Keratinocyte (primary cell): ENCODE results near the gene NOD1.

Experiments
- CTCF ChIP-seq, 3 experiments: IDR thresholded peaks in 1 of 3; conservative IDR thresholded peaks in 1 of 3; optimal IDR thresholded peaks in 1 of 3; 2 replicates in 2 of 3; 3 replicates in 1 of 3; pipeline versions ENCODE3 to v1.5.1; 2011; ENCODE audit warnings: low read length in 3 of 3, mild to moderate bottlenecking in 3 of 3, moderate library complexity in 2 of 3, control low read depth in 1 of 3, inconsistent platforms in 1 of 3; ENCODE audit not compliant: insufficient read depth in 2 of 3; ENCODE audit errors: extremely low read depth in 1 of 3
- EZH2 ChIP-seq: IDR thresholded peaks from one replicate; pipeline ENCODE4 v1.6.1; 2012; ENCODE audit warnings: inconsistent platforms, mild to moderate bottlenecking, low read length, moderate library complexity

GRCh38 chr7:30470163-30470770 is 8.3 kb downstream of the NOD1 start:
- no peak for TF ChIP-seq EZH2
- no peak for TF ChIP-seq CTCF (optimal IDR thresholded peaks at IDR 0.05 in 1 of 3, IDR thresholded peaks at IDR 0.05 in 1 of 3, conservative IDR thresholded peaks at IDR 0.05 in 1 of 3; ENCODE audit: extremely low read depth in 1 of 3, insufficient read depth in 2 of 3, low read length in 3 of 3)
